ENCODE measurements around the gene EDEM1. TPM values are rescaled to one million over a fixed set of nuclear protein-coding genes. Genes with fewer than 3 reads are reported as not detected.

The EDEM1 gene
- total RNA-seq, 3 donors from 2014 or later (not counting 1 experiment from before 2014, with no cell fraction given): 55.3 to 64.2 (median 59.9) TPM

DNA sequence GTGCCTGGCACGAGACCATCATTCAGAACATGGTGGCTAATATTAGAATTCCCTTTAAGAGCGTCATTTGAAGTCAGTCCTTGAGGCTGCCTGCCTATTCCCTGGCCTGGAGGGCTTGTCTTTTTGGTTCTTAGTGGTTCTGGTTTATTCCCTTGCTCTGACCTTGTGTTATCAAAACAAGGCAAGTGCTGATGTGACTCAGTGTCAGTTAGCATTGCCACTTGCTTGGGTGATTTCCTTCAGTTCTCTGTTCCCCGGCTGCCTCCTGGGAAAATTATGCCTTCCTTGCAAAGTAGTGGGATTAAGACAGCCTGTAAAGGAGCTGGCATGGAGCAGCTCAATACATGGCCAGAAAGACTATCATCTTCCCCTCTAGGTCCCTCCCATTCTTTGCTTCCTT is 64.6 kb downstream of the EDEM1 start:
- no peak overlapping the region for H3K4me3 Mint-ChIP-seq
- H3K27me3 ChIP-seq (ENCODE audit: control insufficient read depth, insufficient read depth, low read length): no peaks in the 10 kb centered on the region
- H3K27me3 Mint-ChIP-seq (ENCODE audit: low read depth in 2 of 2): peaks cover 2 to 12% of the 10 kb centered on the region in 2 donors
- no peaks in the 10 kb centered on the region for H3K4me1 ChIP-seq (ENCODE audit: control insufficient read depth, insufficient read depth, low read length)
- ATAC-seq (no peak), DNase-seq (no peak)
- TF ChIP-seq, protein P1, sequence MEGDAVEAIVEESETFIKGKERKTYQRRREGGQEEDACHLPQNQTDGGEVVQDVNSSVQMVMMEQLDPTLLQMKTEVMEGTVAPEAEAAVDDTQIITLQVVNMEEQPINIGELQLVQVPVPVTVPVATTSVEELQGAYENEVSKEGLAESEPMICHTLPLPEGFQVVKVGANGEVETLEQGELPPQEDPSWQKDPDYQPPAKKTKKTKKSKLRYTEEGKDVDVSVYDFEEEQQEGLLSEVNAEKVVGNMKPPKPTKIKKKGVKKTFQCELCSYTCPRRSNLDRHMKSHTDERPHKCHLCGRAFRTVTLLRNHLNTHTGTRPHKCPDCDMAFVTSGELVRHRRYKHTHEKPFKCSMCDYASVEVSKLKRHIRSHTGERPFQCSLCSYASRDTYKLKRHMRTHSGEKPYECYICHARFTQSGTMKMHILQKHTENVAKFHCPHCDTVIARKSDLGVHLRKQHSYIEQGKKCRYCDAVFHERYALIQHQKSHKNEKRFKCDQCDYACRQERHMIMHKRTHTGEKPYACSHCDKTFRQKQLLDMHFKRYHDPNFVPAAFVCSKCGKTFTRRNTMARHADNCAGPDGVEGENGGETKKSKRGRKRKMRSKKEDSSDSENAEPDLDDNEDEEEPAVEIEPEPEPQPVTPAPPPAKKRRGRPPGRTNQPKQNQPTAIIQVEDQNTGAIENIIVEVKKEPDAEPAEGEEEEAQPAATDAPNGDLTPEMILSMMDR (IDR thresholded peaks at IDR 0.05): no peak
- H3K36me3 ChIP-seq (ENCODE audit: control insufficient read depth, insufficient read depth, low read length): no peaks in the 10 kb centered on the region
- 88% methylated on average over 3 of the region's 3 CpGs for WGBS (ENCODE audit: insufficient coverage)
- no peaks in the 10 kb centered on the region for H3K4me1 Mint-ChIP-seq
- no peaks in the 10 kb centered on the region for H3K9me3 ChIP-seq (ENCODE audit: control insufficient read depth, insufficient read depth, low read length)
- intact Hi-C loops (cut with micrococcal nuclease): no loop called here
- no peak overlapping the region for H3K4me3 ChIP-seq (ENCODE audit: low read length)
- H3K27ac Mint-ChIP-seq: no peak overlapping the region
- no peak overlapping the region for H3K27ac ChIP-seq (ENCODE audit: low read length)
- H3K36me3 Mint-ChIP-seq: no peaks in the 10 kb centered on the region
- no peaks in the 10 kb centered on the region for H3K9me3 Mint-ChIP-seq

DNA sequence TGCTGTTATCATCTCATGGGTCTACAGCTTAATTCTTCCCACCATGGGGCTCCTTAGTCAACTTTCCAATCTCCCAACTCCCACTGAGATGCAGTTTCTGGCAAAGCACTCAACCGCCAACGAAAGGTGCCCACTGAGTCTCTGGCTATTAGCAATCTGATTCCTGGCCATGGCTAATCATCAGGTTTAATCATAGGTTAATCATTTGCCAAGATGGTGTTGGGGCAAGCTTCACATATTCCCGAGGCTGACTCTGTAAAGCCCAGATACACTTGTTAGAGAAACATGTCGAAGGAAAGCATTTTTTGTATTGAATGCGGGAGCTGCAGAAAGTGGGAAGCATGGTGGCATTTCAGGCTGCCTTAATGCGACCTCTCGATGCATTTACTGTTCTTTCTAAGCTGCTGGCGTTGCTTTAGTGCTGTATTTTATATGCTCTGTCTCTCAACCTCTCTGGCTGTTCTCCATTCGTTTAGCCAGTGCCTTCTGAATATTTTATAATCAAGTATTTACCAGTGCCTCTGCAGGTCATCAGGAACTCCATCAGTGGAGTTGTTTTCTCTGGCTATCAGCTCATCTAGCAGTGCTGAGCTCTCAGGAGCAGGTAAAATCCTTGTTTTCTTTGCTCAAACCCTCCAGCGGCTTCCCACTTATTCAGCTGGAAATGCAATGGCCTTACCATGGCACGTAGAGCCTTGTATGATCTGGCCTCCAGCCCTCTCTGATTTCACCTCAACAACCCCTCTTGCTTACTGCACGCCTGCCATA is 67.0 kb downstream of the EDEM1 start:
- no peaks in the 10 kb centered on the region for H3K36me3 ChIP-seq (ENCODE audit: control insufficient read depth, insufficient read depth, low read length)
- H3K4me1 ChIP-seq (ENCODE audit: control insufficient read depth, insufficient read depth, low read length): no peaks in the 10 kb centered on the region
- no peak for ATAC-seq
- Mint-ChIP-seq H3K27me3 (ENCODE audit: low read depth in 2 of 2) (peaks cover 2 to 12% of the 10 kb centered on the region in 2 donors), H3K27ac (no peak overlapping the region), H3K4me1 (no peaks in the 10 kb centered on the region), H3K9me3 (no peaks in the 10 kb centered on the region), H3K4me3 (no peak overlapping the region), H3K36me3 (no peaks in the 10 kb centered on the region)
- intact Hi-C loops (cut with micrococcal nuclease): no loop called here
- no peaks in the 10 kb centered on the region for H3K9me3 ChIP-seq (ENCODE audit: control insufficient read depth, insufficient read depth, low read length)
- H3K27ac ChIP-seq (ENCODE audit: low read length): no peak overlapping the region
- TF ChIP-seq, protein P1 (IDR thresholded peaks at IDR 0.05): no peak
- no peak overlapping the region for H3K4me3 ChIP-seq (ENCODE audit: low read length)
- no peak for DNase-seq
- H3K27me3 ChIP-seq (ENCODE audit: control insufficient read depth, insufficient read depth, low read length): no peaks in the 10 kb centered on the region
- WGBS (ENCODE audit: insufficient coverage): 91% methylated on average over 12 of the region's 12 CpGs

DNA sequence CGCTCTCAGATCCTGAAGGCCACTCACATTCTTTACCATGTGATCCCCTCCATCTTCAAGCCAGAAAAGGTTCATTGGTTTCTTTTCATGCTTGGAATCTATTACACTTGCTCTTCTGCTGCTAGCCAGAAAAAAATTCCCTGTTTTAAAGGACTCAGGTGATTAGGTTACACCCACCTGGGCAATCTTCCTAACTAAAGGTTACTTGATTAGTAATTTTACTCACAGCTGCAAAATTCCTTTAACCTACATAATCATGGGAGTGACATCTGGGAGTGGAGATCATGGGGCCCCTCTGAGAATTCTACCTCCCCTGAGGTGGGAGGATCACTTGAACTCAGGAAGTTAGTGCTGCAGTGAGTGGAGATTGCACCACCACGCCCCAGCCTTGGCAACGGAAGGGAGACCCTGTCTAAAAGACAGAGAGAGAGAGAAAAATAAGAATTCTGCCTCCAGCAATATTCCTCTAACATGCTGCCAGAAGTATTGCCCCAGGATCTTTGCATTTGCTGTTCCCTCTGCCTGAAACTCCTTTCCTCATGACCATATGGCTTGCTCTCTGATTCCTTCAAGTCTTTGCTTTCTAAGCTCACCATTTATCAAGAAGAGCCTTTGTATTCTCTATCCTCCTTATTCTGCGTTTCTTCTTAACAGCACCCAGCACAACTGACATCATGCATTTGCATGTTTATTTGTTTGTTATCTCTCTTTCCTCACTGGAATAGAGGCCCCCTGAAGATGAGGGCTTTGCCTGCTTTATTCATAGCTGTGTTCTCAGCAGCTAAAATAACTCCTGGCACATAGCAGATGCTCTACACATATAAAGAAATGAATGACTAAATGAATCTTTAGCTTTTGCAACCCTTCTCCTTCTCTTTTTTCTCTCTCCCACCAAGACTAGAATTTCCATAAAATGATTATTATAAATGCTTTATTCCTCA is 68.2 kb downstream of the EDEM1 start:
- no peaks in the 10 kb centered on the region for H3K9me3 Mint-ChIP-seq
- peaks cover 6 to 12% of the 10 kb centered on the region in 2 donors for H3K27me3 Mint-ChIP-seq (ENCODE audit: low read depth in 2 of 2)
- DNase-seq (no peak), ATAC-seq (no peak)
- no peaks in the 10 kb centered on the region for H3K4me1 Mint-ChIP-seq
- Histone ChIP-seq H3K36me3 (ENCODE audit: control insufficient read depth, insufficient read depth, low read length) (no peaks in the 10 kb centered on the region), H3K4me1 (ENCODE audit: control insufficient read depth, insufficient read depth, low read length) (peaks cover under 1% of the 10 kb centered on the region), H3K9me3 (ENCODE audit: control insufficient read depth, insufficient read depth, low read length) (no peaks in the 10 kb centered on the region), H3K27me3 (ENCODE audit: control insufficient read depth, insufficient read depth, low read length) (no peaks in the 10 kb centered on the region), H3K4me3 (ENCODE audit: low read length) (no peak overlapping the region), H3K27ac (ENCODE audit: low read length) (no peak overlapping the region)
- H3K27ac Mint-ChIP-seq: no peak overlapping the region
- intact Hi-C loops (cut with micrococcal nuclease): no loop called here
- TF ChIP-seq, protein P1 (IDR thresholded peaks at IDR 0.05): no peak
- 66% methylated on average over 4 of the region's 4 CpGs for WGBS (ENCODE audit: insufficient coverage)
- H3K4me3 Mint-ChIP-seq: no peak overlapping the region
- H3K36me3 Mint-ChIP-seq: no peaks in the 10 kb centered on the region
